HEK293 (cell line): ENCODE measurements around the gene NUDT13.

ENCODE experiments used
- CTCF ChIA-PET: fragments of 350-600 bp; formaldehyde crosslinking; extraction: SDS; loops from one replicate; lab custom pipeline; 2021; ENCODE audit warnings: antibody characterized with exemption; lab: Yijun Ruan, JAX
- POLR2A ChIA-PET: fragments of 300-600 bp; formaldehyde crosslinking; extraction: SDS; loops from one replicate; lab custom pipeline; 2020; ENCODE audit warnings: antibody characterized with exemption, inconsistent platforms; lab: Yijun Ruan, JAX
- H3K27ac ChIP-seq: fragments of 200-500 bp; sonication (Bioruptor generic); 2 replicates; pipeline ENCODE4 v1.5.1; 2014; ENCODE audit warnings: low read depth, low read length, control low read depth, inconsistent platforms; ENCODE audit errors: extremely low read depth
- H3K36me3 ChIP-seq, 2 experiments: fragments of 200-500 bp in 1 of 2; sonication (Bioruptor generic) in 1 of 2; 1 replicate in 1 of 2; 2 replicates in 1 of 2; pipeline ENCODE4 v1.5.1; 2014 to 2017; ENCODE audit warnings: inconsistent platforms in 2 of 2, low read length in 2 of 2; ENCODE audit not compliant: control insufficient read depth in 2 of 2, insufficient read depth in 1 of 2
- H3K4me1 ChIP-seq: fragments of 200-500 bp; sonication (Bioruptor generic); 2 replicates; pipeline ENCODE4 v1.5.1; 2014; ENCODE audit warnings: mild to moderate bottlenecking, low read length, inconsistent platforms; ENCODE audit not compliant: control insufficient read depth, insufficient read depth
- H3K4me3 ChIP-seq: 2 replicates; pipeline ENCODE4 v1.5.1; 2011; ENCODE audit warnings: low read depth, mild to moderate bottlenecking, control low read depth, low read length, moderate library complexity
- H3K9me3 ChIP-seq: fragments of 200-500 bp; sonication (Bioruptor generic); 2 replicates; pipeline ENCODE4 v1.5.1; 2014; ENCODE audit warnings: low read depth, low read length, inconsistent platforms; ENCODE audit not compliant: control insufficient read depth, insufficient read depth
- GLI2 ChIP-seq: fragments of 450-650 bp; formaldehyde crosslinking; IDR thresholded peaks from 2 replicates; pipeline ENCODE4; 2017; ENCODE audit warnings: missing biosample characterization, missing genetic modification characterization, low read depth, borderline replicate concordance
- IKZF3 ChIP-seq: fragments of 450-650 bp; IDR thresholded peaks from 2 replicates; pipeline ENCODE4 v1.5.0; 2018; ENCODE audit warnings: missing biosample characterization, mild to moderate bottlenecking, missing genetic modification characterization, moderate library complexity
- KLF8 ChIP-seq: fragments of 450-650 bp; formaldehyde crosslinking; IDR thresholded peaks from 2 replicates; pipeline ENCODE4 v1.5.1; 2016; ENCODE audit warnings: missing biosample characterization, missing genetic modification characterization
- ZBTB1 ChIP-seq: fragments of 450-650 bp; formaldehyde crosslinking; IDR thresholded peaks from 2 replicates; pipeline ENCODE4 v1.5.1; 2016; ENCODE audit warnings: missing biosample characterization, missing genetic modification characterization
- ZBTB17 ChIP-seq: fragments of 450-650 bp; formaldehyde crosslinking; IDR thresholded peaks from 2 replicates; pipeline ENCODE4 v1.5.1; 2016; ENCODE audit warnings: missing biosample characterization, missing genetic modification characterization
- ZBTB20 ChIP-seq: fragments of 450-650 bp; formaldehyde crosslinking; IDR thresholded peaks from 2 replicates; pipeline ENCODE4 v1.5.1; 2016; ENCODE audit warnings: missing biosample characterization, missing genetic modification characterization
- ZNF24 ChIP-seq: fragments of 450-650 bp; formaldehyde crosslinking; IDR thresholded peaks from 2 replicates; pipeline ENCODE4 v1.5.1; 2016; ENCODE audit warnings: missing biosample characterization, missing genetic modification characterization
- ZNF324 ChIP-seq: fragments of 450-650 bp; formaldehyde crosslinking; IDR thresholded peaks from 2 replicates; pipeline ENCODE4 v1.5.1; 2016; ENCODE audit warnings: missing biosample characterization, missing genetic modification characterization
- ZNF341 ChIP-seq: fragments of 450-650 bp; formaldehyde crosslinking; IDR thresholded peaks from 2 replicates; pipeline ENCODE4; 2016; ENCODE audit warnings: low read depth, missing biosample characterization, missing genetic modification characterization
- ZNF366 ChIP-seq: fragments of 450-650 bp; formaldehyde crosslinking; conservative IDR thresholded peaks from 2 replicates; pipeline ENCODE4 v1.5.1; 2016; ENCODE audit warnings: missing biosample characterization, missing genetic modification characterization
- ZNF423 ChIP-seq: fragments of 450-650 bp; formaldehyde crosslinking; IDR thresholded peaks from 2 replicates; pipeline ENCODE4 v1.5.1; 2016; ENCODE audit warnings: missing biosample characterization, missing genetic modification characterization
- ZNF521 ChIP-seq: fragments of 450-650 bp; formaldehyde crosslinking; IDR thresholded peaks from 2 replicates; pipeline ENCODE4 v1.5.1; 2017; ENCODE audit warnings: missing biosample characterization, mild to moderate bottlenecking, missing genetic modification characterization
- ZNF555 ChIP-seq: fragments of 450-650 bp; formaldehyde crosslinking; conservative IDR thresholded peaks from 2 replicates; pipeline ENCODE4 v1.5.1; 2017; ENCODE audit warnings: missing biosample characterization, mild to moderate bottlenecking, missing genetic modification characterization, inconsistent platforms
- ZNF585B ChIP-seq: fragments of 450-650 bp; formaldehyde crosslinking; IDR thresholded peaks from 2 replicates; pipeline ENCODE4 v1.5.1; 2016; ENCODE audit warnings: missing biosample characterization, missing genetic modification characterization
- ZNF621 ChIP-seq: fragments of 450-650 bp; formaldehyde crosslinking; IDR thresholded peaks from 2 replicates; pipeline ENCODE4 v1.5.1; 2017; ENCODE audit warnings: missing biosample characterization, missing genetic modification characterization
- ZNF701 ChIP-seq: fragments of 450-650 bp; formaldehyde crosslinking; IDR thresholded peaks from 2 replicates; pipeline ENCODE4 v1.5.1; 2016; ENCODE audit warnings: missing biosample characterization, missing genetic modification characterization
- ZNF791 ChIP-seq: fragments of 450-650 bp; formaldehyde crosslinking; IDR thresholded peaks from 2 replicates; pipeline ENCODE4 v1.5.1; 2016; ENCODE audit warnings: missing biosample characterization, missing genetic modification characterization
- ZNF837 ChIP-seq: fragments of 450-650 bp; formaldehyde crosslinking; IDR thresholded peaks from 2 replicates; pipeline ENCODE4 v1.5.1; 2016; ENCODE audit warnings: missing biosample characterization, missing genetic modification characterization
- ZSCAN16 ChIP-seq: fragments of 450-650 bp; formaldehyde crosslinking; IDR thresholded peaks from 2 replicates; pipeline ENCODE4 v1.5.1; 2016; ENCODE audit warnings: missing biosample characterization, missing genetic modification characterization
- TF ChIP-seq, protein P1 (sequence below): fragments of 450-650 bp; formaldehyde crosslinking; optimal IDR thresholded peaks from 2 replicates; pipeline ENCODE3; 2016; ENCODE audit warnings: missing biosample characterization, mild to moderate bottlenecking, missing genetic modification characterization
- TF ChIP-seq, protein P2 (sequence below): fragments of 450-650 bp; formaldehyde crosslinking; IDR thresholded peaks from 2 replicates; pipeline ENCODE4 v1.5.1; 2017; ENCODE audit warnings: missing biosample characterization, missing genetic modification characterization
- TF ChIP-seq, protein P3 (sequence below): sonication (generic); formaldehyde crosslinking; IDR thresholded peaks from 2 replicates; pipeline ENCODE4 v1.8.1; 2022; ENCODE audit warnings: mild to moderate bottlenecking, moderate library complexity, missing genetic modification reagents
- TF ChIP-seq, protein P4 (sequence below): fragments of 450-650 bp; formaldehyde crosslinking; IDR thresholded peaks from 2 replicates; pipeline ENCODE4 v1.5.1; 2017; ENCODE audit warnings: missing biosample characterization, missing genetic modification characterization

NUDT13 gene

DNA sequence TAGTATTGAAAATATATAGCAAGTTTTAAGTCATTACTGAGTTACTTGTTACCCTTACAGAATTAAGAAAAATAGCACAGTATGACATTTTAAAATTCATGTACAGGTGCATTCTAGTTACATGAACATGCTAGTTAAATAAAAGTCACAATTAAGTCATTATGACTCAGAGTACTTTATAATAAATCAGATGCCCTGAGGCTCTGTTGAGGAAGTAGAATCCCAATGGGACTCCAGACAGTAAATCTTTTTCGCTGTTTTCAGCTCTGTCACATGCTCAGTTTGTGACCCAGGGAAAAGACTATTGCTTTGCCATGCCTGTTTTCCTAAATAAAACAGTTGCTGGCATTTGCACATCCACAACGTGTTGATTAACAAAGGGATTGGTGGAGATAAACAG is 21.0 kb downstream of the NUDT13 start (continued):
- no peak for TF ChIP-seq ZNF555 (tag by site-specific recombination)
- no peak for TF ChIP-seq GLI2
- TF ChIP-seq ZNF341 (tag by site-specific recombination), result no peak
- TF ChIP-seq ZNF324 (tag by site-specific recombination), result no peak
- TF ChIP-seq, protein P1, sequence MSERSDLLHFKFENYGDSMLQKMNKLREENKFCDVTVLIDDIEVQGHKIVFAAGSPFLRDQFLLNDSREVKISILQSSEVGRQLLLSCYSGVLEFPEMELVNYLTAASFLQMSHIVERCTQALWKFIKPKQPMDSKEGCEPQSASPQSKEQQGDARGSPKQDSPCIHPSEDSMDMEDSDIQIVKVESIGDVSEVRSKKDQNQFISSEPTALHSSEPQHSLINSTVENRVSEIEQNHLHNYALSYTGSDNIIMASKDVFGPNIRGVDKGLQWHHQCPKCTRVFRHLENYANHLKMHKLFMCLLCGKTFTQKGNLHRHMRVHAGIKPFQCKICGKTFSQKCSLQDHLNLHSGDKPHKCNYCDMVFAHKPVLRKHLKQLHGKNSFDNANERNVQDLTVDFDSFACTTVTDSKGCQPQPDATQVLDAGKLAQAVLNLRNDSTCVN (tag by site-specific recombination), result no peak
- peak; percentile 31; the same call in 1 of the 2 replicates for TF ChIP-seq KLF8 (tag by site-specific recombination)
- no peak for TF ChIP-seq ZNF701 (tag by site-specific recombination)
- TF ChIP-seq ZNF621, result no peak
- no peak for TF ChIP-seq ZBTB20 (tag by site-specific recombination)
- no peak for TF ChIP-seq ZNF791 (tag by site-specific recombination)
- TF ChIP-seq ZNF366 (tag by site-specific recombination), result peak; percentile 54; the same call in 1 of the 2 replicates
- TF ChIP-seq ZNF423 (tag by site-specific recombination), result no peak; the same call in 1 of the 2 replicates
- no peak for TF ChIP-seq ZNF585B (tag by site-specific recombination)
- no peak for TF ChIP-seq ZSCAN16
- TF ChIP-seq, protein P2, sequence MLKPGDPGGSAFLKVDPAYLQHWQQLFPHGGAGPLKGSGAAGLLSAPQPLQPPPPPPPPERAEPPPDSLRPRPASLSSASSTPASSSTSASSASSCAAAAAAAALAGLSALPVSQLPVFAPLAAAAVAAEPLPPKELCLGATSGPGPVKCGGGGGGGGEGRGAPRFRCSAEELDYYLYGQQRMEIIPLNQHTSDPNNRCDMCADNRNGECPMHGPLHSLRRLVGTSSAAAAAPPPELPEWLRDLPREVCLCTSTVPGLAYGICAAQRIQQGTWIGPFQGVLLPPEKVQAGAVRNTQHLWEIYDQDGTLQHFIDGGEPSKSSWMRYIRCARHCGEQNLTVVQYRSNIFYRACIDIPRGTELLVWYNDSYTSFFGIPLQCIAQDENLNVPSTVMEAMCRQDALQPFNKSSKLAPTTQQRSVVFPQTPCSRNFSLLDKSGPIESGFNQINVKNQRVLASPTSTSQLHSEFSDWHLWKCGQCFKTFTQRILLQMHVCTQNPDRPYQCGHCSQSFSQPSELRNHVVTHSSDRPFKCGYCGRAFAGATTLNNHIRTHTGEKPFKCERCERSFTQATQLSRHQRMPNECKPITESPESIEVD, result peak; percentile 83
- no peak for TF ChIP-seq ZNF837 (tag by site-specific recombination)

DNA sequence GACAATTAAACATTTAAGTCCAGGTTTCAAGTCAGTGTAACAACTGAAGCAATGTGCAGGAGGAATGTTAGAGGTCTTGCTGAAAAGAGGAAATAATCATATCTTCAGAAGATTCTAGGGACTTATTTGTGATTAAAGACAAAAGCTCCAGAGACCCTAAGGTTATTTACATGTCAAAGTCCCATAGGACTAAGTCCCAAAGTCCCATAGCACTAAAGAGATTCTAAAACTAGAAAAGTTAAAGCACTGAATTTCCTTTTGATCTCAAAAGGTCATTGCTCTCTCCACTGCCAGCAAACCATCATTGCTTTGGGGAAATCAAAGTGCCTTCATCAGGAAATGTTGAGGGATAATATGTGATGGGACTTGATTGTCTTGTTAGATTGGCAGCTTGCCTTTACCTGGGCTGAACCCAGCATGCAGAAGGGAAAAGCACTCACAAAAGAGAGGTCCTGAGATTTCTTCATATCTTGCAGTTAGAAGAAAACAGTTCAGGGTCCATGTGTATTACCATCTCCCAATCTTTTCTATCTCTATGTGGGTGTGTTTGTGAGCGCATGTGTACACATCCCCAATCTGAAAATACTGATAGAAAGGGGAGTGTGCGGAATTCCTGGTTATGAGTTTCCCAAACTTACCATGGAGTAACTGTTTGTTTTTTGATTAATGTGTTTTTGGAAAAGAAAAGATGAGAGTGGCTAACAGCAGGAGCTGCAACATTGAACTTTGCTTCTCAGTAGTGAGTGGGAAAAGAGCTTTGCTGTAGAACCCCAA is 21.8 kb downstream of the NUDT13 start:
- Histone ChIP-seq H3K36me3 (peaks cover 42 to 78% of the 10 kb centered on the region in 2 experiments), H3K27ac (no peak overlapping the region), H3K4me1 (0 out of 2 replicates have a peak, but pooled peaks cover 3% of the 10 kb centered on the region), H3K4me3 (no peak overlapping the region), H3K9me3 (no peaks in the 10 kb centered on the region)
- ChIA-PET POLR2A (no interaction called here), CTCF (no interaction called here)
- TF ChIP-seq ZNF521 (tag by site-specific recombination) (no peak), ZBTB17 (tag by site-specific recombination) (no peak), IKZF3 (tag by site-specific recombination) (no peak), ZBTB1 (tag by site-specific recombination) (no peak), ZNF24 (tag by site-specific recombination) (no peak)
- TF ChIP-seq, protein P3, sequence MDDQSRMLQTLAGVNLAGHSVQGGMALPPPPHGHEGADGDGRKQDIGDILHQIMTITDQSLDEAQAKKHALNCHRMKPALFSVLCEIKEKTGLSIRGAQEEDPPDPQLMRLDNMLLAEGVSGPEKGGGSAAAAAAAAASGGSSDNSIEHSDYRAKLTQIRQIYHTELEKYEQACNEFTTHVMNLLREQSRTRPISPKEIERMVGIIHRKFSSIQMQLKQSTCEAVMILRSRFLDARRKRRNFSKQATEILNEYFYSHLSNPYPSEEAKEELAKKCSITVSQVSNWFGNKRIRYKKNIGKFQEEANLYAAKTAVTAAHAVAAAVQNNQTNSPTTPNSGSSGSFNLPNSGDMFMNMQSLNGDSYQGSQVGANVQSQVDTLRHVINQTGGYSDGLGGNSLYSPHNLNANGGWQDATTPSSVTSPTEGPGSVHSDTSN, result no peak
- TF ChIP-seq, protein P4, sequence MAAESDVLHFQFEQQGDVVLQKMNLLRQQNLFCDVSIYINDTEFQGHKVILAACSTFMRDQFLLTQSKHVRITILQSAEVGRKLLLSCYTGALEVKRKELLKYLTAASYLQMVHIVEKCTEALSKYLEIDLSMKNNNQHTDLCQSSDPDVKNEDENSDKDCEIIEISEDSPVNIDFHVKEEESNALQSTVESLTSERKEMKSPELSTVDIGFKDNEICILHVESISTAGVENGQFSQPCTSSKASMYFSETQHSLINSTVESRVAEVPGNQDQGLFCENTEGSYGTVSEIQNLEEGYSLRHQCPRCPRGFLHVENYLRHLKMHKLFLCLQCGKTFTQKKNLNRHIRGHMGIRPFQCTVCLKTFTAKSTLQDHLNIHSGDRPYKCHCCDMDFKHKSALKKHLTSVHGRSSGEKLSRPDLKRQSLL, result no peak
